Natural killer cell (primary cell): ENCODE data around the gene B3GALT5. TPM values are rescaled to one million over a fixed set of nuclear protein-coding genes. Genes with fewer than 3 reads are reported as not detected.

Experiments
- ATAC-seq, 3 donors: fragments of 150-1000 bp in 2 of 3; fragments of 200-7000 bp in 1 of 3; cut with Tn5 transposase; 1 replicate in 1 of 3; 2 replicates in 2 of 3; pipeline ENCODE4 v1.10.0; 2021; ENCODE audit warnings: mild to moderate bottlenecking in 2 of 3, moderate library complexity in 2 of 3
- DNase-seq, 2 donors: peaks; one replicate each; pipeline versions ENCODE4 v3.0.0 to v3.0.0-alpha.2; 2013 to 2021; ENCODE audit warnings: mixed read lengths in 1 of 2
- H3K27ac ChIP-seq: one replicate; pipeline ENCODE4 v1.5.1; 2013; ENCODE audit warnings: mild to moderate bottlenecking, low read length
- H3K27me3 ChIP-seq: one replicate; pipeline ENCODE4 v1.6.1; 2013; ENCODE audit warnings: low read length; ENCODE audit not compliant: control insufficient read depth, insufficient read depth
- H3K36me3 ChIP-seq: one replicate; pipeline ENCODE4 v1.6.1; 2013; ENCODE audit warnings: low read length; ENCODE audit not compliant: control insufficient read depth, insufficient read depth
- H3K4me1 ChIP-seq: one replicate; pipeline ENCODE4 v1.6.1; 2013; ENCODE audit warnings: low read length; ENCODE audit not compliant: control insufficient read depth, insufficient read depth
- H3K4me3 ChIP-seq: one replicate; pipeline ENCODE4 v1.5.1; 2013; ENCODE audit warnings: low read length
- H3K9me3 ChIP-seq: one replicate; pipeline ENCODE4 v1.6.1; 2013; ENCODE audit warnings: low read length; ENCODE audit not compliant: control insufficient read depth, insufficient read depth
- H3K27ac Mint-ChIP-seq, 2 donors: one replicate each; pipeline ENCODE4 v1.8.0; 2022; ENCODE audit warnings: mild to moderate bottlenecking in 2 of 2, mixed read lengths in 2 of 2, moderate library complexity in 1 of 2
- H3K27me3 Mint-ChIP-seq, 2 donors: one replicate each; pipeline ENCODE4 v1.8.0; 2022; ENCODE audit warnings: low read depth in 2 of 2, mixed read lengths in 2 of 2
- H3K36me3 Mint-ChIP-seq: one replicate; pipeline ENCODE4 v1.8.0; 2022; ENCODE audit warnings: mixed read lengths
- H3K4me1 Mint-ChIP-seq, 2 donors: one replicate each; pipeline ENCODE4 v1.8.0; 2022; ENCODE audit warnings: mixed read lengths in 2 of 2
- H3K4me3 Mint-ChIP-seq: one replicate; pipeline ENCODE4 v1.8.0; 2022; ENCODE audit warnings: mild to moderate bottlenecking, moderate library complexity, mixed read lengths
- H3K9me3 Mint-ChIP-seq, 2 donors: one replicate each; pipeline ENCODE4 v1.8.0; 2022; ENCODE audit warnings: mixed read lengths in 2 of 2
- WGBS: methylation state at CpG from one replicate; pipeline ENCODE4 v1.1.7; 2013; ENCODE audit warnings: missing lambda C conversion rate; ENCODE audit not compliant: insufficient coverage; 5-methylcytosine and 5-hydroxymethylcytosine counted together
- intact Hi-C: fragments of 100-400 bp; cut with micrococcal nuclease; formaldehyde crosslinking; loops from one replicate; pipeline ENCODE4 v1.14.2; 2022
- total RNA-seq, 4 donors: library from RNA; stranded (reverse); fragments of 120-200 nt in 1 of 4; gene quantifications; one replicate each; pipeline versions ENCODE4 v1.2.3 to v1.2.4, GENCODE V29; 2013 to 2022
- TF ChIP-seq, protein P1 (sequence below): fragments of 200-600 bp; IDR thresholded peaks from one replicate; pipeline ENCODE4 v1.8.0; 2022; ENCODE audit warnings: antibody characterized with exemption

Gene B3GALT5
- total RNA-seq, 3 donors from 2014 or later (not counting 1 experiment from before 2014, with no cell fraction given), result 0.05 TPM; not detected in 2

DNA sequence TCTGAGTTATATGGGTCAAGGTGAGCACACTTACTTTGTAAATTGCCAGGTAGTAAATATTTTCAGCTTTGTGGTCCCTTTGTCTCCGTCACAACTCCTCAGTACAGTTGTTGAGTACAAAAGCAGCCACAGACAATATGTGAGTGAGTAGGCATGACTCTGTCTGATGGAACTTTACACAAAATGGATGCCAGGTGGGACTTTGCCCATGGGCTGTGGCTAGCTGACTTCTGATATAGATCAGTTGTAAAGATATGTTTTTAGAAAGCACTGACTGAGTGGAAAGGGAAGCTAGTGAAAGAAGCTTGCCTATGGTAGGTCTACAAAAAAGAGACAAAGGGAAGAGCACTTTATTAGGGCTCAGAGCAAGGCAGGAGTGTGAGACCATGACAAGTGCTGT lies 109.1 kb downstream of the B3GALT5 start:
- no peak overlapping the region for H3K27ac Mint-ChIP-seq
- Histone ChIP-seq H3K27me3 (no peaks in the 10 kb centered on the region), H3K4me1 (no peaks in the 10 kb centered on the region), H3K9me3 (no peaks in the 10 kb centered on the region), H3K4me3 (no peak overlapping the region), H3K36me3 (no peaks in the 10 kb centered on the region), H3K27ac (no peak overlapping the region)
- DNase-seq (no peak), ATAC-seq (no peak)
- no peaks in the 10 kb centered on the region for H3K36me3 Mint-ChIP-seq
- no peak overlapping the region for H3K4me3 Mint-ChIP-seq
- H3K9me3 Mint-ChIP-seq, result no peaks in the 10 kb centered on the region
- H3K27me3 Mint-ChIP-seq, result no peaks in the 10 kb centered on the region
- WGBS, result 86% methylated on average over 1 of the region's 1 CpG
- no peaks in the 10 kb centered on the region for H3K4me1 Mint-ChIP-seq
- TF ChIP-seq, protein P1, sequence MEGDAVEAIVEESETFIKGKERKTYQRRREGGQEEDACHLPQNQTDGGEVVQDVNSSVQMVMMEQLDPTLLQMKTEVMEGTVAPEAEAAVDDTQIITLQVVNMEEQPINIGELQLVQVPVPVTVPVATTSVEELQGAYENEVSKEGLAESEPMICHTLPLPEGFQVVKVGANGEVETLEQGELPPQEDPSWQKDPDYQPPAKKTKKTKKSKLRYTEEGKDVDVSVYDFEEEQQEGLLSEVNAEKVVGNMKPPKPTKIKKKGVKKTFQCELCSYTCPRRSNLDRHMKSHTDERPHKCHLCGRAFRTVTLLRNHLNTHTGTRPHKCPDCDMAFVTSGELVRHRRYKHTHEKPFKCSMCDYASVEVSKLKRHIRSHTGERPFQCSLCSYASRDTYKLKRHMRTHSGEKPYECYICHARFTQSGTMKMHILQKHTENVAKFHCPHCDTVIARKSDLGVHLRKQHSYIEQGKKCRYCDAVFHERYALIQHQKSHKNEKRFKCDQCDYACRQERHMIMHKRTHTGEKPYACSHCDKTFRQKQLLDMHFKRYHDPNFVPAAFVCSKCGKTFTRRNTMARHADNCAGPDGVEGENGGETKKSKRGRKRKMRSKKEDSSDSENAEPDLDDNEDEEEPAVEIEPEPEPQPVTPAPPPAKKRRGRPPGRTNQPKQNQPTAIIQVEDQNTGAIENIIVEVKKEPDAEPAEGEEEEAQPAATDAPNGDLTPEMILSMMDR, result no peak
- intact Hi-C loops, result no loop called here

Other genes with a start within 250 kb of the B3GALT5 start
- under 1 TPM in 2 of 3 donors, not detected in 1; 0.14 to 0.84 TPM for gene LCA5L, start 167.2 kb upstream of the B3GALT5 start, total RNA-seq
- gene SH3BGR, start 161.0 kb upstream of the B3GALT5 start, total RNA-seq, result 1 to 10 TPM in 1 of 3 donors, under 1 TPM in 1, not detected in 1; 0.75 to 1.3 TPM
- not detected for gene IGSF5, start 132.2 kb downstream of the B3GALT5 start, total RNA-seq